Measurements from ENCODE around the gene FRA10AC1.

The FRA10AC1 gene

DNA sequence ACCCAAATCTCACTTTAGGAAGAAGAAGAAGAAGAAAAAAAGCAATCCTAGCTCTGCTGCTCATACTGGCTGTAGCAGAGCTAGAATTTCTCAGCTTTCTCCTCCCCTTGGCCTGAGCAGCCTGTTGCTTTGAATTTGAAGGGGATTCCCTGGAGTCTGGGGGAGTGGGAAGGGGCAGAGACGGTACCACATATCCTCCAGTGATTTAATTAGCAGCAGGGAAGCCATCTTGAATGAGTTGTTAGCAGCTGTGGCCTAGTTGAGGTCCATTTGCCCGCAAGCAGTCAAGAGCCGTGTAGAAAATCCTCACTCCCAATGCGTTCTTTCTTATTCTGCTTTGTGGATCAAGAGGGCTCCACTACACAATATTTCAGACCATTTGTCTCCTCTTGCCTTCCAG lies 73.5 kb downstream of the FRA10AC1 start:
- no peak for DNase-seq

- no peak for DNase-seq
Observed at GRCh38 chr10:93622942-93623341, 79.5 kb downstream of the FRA10AC1 start.

- no peak for DNase-seq
Observed at GRCh38 chr10:93620925-93621324, 81.5 kb downstream of the FRA10AC1 start.

All from inflammatory macrophage treated with lipopolysaccharide for 1 hour (primary cell).